ENCODE data around the gene RFLNA.

Gene RFLNA

GRCh38 chr12:124278389-124279101 is 16.3 kb upstream of the RFLNA start:
- Histone ChIP-seq H3K9ac (ENCODE audit: low read length) (no peak overlapping the region), H3K36me3 (replicated peaks; ENCODE audit: low read depth, low read length) (no peaks in the 10 kb centered on the region), H2AFZ (ENCODE audit: low read depth, low read length) (no peak overlapping the region), H3K27ac (ENCODE audit: low read length) (no peak overlapping the region), H4K20me1 (ENCODE audit: insufficient read depth, low read length) (no peaks in the 10 kb centered on the region), H3K4me2 (ENCODE audit: low read length) (no peak overlapping the region), H3K4me1 (ENCODE audit: low read length) (no peaks in the 10 kb centered on the region), H3K9me3 (ENCODE audit: insufficient read depth, low read length) (no peaks in the 10 kb centered on the region), H3K27me3 (ENCODE audit: low read depth, low read length) (peaks cover 45% of the 10 kb centered on the region), H3K4me3 (ENCODE audit: low read length) (no peak overlapping the region), H3K79me2 (ENCODE audit: low read length) (no peaks in the 10 kb centered on the region)
- TF ChIP-seq CTCF (IDR thresholded peaks at IDR 0.05; ENCODE audit: low read depth, low read length) (no peak), EZH2phosphoT487 (IDR thresholded peaks at IDR 0.05; ENCODE audit: low read depth) (no peak)

GRCh38 chr12:124279315-124279714 is 15.6 kb upstream of the RFLNA start:
- no peaks in the 10 kb centered on the region for H3K79me2 ChIP-seq (ENCODE audit: low read length)
- H4K20me1 ChIP-seq (ENCODE audit: insufficient read depth, low read length), result no peaks in the 10 kb centered on the region
- H3K4me3 ChIP-seq (ENCODE audit: low read length), result no peak overlapping the region
- no peak for TF ChIP-seq EZH2phosphoT487 (IDR thresholded peaks at IDR 0.05; ENCODE audit: low read depth)
- no peak for TF ChIP-seq CTCF (IDR thresholded peaks at IDR 0.05; ENCODE audit: low read depth, low read length)
- H2AFZ ChIP-seq (ENCODE audit: low read depth, low read length), result no peak overlapping the region
- H3K27me3 ChIP-seq (ENCODE audit: low read depth, low read length), result peaks cover 51% of the 10 kb centered on the region
- H3K9ac ChIP-seq (ENCODE audit: low read length), result no peak overlapping the region
- H3K9me3 ChIP-seq (ENCODE audit: insufficient read depth, low read length), result no peaks in the 10 kb centered on the region
- no peaks in the 10 kb centered on the region for H3K4me1 ChIP-seq (ENCODE audit: low read length)
- H3K36me3 ChIP-seq (replicated peaks; ENCODE audit: low read depth, low read length), result no peaks in the 10 kb centered on the region
- no peak overlapping the region for H3K4me2 ChIP-seq (ENCODE audit: low read length)
- no peak overlapping the region for H3K27ac ChIP-seq (ENCODE audit: low read length)

GRCh38 chr12:124279846-124280360 is 15.0 kb upstream of the RFLNA start:
- H3K4me3 ChIP-seq (ENCODE audit: low read length), result no peak overlapping the region
- H3K36me3 ChIP-seq (replicated peaks; ENCODE audit: low read depth, low read length), result no peaks in the 10 kb centered on the region
- no peak for TF ChIP-seq CTCF (IDR thresholded peaks at IDR 0.05; ENCODE audit: low read depth, low read length)
- no peak for TF ChIP-seq EZH2phosphoT487 (IDR thresholded peaks at IDR 0.05; ENCODE audit: low read depth)
- peaks cover 57% of the 10 kb centered on the region for H3K27me3 ChIP-seq (ENCODE audit: low read depth, low read length)
- no peak overlapping the region for H2AFZ ChIP-seq (ENCODE audit: low read depth, low read length)
- H3K9ac ChIP-seq (ENCODE audit: low read length), result no peak overlapping the region
- no peaks in the 10 kb centered on the region for H3K4me1 ChIP-seq (ENCODE audit: low read length)
- no peaks in the 10 kb centered on the region for H4K20me1 ChIP-seq (ENCODE audit: insufficient read depth, low read length)
- no peak overlapping the region for H3K4me2 ChIP-seq (ENCODE audit: low read length)
- H3K79me2 ChIP-seq (ENCODE audit: low read length), result no peaks in the 10 kb centered on the region
- no peak overlapping the region for H3K27ac ChIP-seq (ENCODE audit: low read length)
- no peaks in the 10 kb centered on the region for H3K9me3 ChIP-seq (ENCODE audit: insufficient read depth, low read length)

- Histone ChIP-seq H3K27ac (ENCODE audit: low read length) (no peak overlapping the region), H3K4me1 (ENCODE audit: low read length) (no peaks in the 10 kb centered on the region), H3K79me2 (ENCODE audit: low read length) (no peaks in the 10 kb centered on the region), H4K20me1 (ENCODE audit: insufficient read depth, low read length) (no peaks in the 10 kb centered on the region), H3K9ac (ENCODE audit: low read length) (no peak overlapping the region), H3K4me2 (ENCODE audit: low read length) (no peak overlapping the region), H3K9me3 (ENCODE audit: insufficient read depth, low read length) (no peaks in the 10 kb centered on the region), H3K4me3 (ENCODE audit: low read length) (no peak overlapping the region), H3K36me3 (replicated peaks; ENCODE audit: low read depth, low read length) (no peaks in the 10 kb centered on the region), H3K27me3 (ENCODE audit: low read depth, low read length) (peaks cover 59% of the 10 kb centered on the region), H2AFZ (ENCODE audit: low read depth, low read length) (no peak overlapping the region)
- TF ChIP-seq EZH2phosphoT487 (IDR thresholded peaks at IDR 0.05; ENCODE audit: low read depth), result no peak
- no peak for TF ChIP-seq CTCF (IDR thresholded peaks at IDR 0.05; ENCODE audit: low read depth, low read length)
Measured at GRCh38 chr12:124281309-124281708, 13.6 kb upstream of the RFLNA start.
